BLaER1 (cell line): ENCODE data around the gene HOXA1.

Experiments
- H3K27ac ChIP-seq: shearing (Covaris generic); formaldehyde crosslinking; 2 replicates; pipeline ENCODE4 v1.8.1; 2022
- H3K27me3 ChIP-seq: shearing (Covaris generic); formaldehyde crosslinking; 2 replicates; pipeline ENCODE4 v1.8.1; 2022
- H3K36me3 ChIP-seq: shearing (Covaris generic); formaldehyde crosslinking; 2 replicates; pipeline ENCODE4 v1.8.1; 2022
- H3K4me1 ChIP-seq: shearing (Covaris generic); formaldehyde crosslinking; 2 replicates; pipeline ENCODE4 v1.8.1; 2022
- H3K4me2 ChIP-seq: shearing (Covaris generic); formaldehyde crosslinking; 2 replicates; pipeline ENCODE4 v1.8.1; 2022
- H3K4me3 ChIP-seq: shearing (Covaris generic); formaldehyde crosslinking; 2 replicates; pipeline ENCODE4 v1.8.1; 2022
- H3K9ac ChIP-seq: shearing (Covaris generic); formaldehyde crosslinking; 2 replicates; pipeline ENCODE4 v1.8.1; 2022
- H3K9me3 ChIP-seq: shearing (Covaris generic); formaldehyde crosslinking; 2 replicates; pipeline ENCODE4 v1.8.1; 2022
- H4K20me1 ChIP-seq: shearing (Covaris generic); formaldehyde crosslinking; 2 replicates; pipeline ENCODE4 v1.8.1; 2022
- Cebpa-rat ChIP-seq: shearing (Covaris generic); IDR thresholded peaks from 2 replicates; pipeline ENCODE4 v1.8.1; 2022

HOXA1 gene

DNA sequence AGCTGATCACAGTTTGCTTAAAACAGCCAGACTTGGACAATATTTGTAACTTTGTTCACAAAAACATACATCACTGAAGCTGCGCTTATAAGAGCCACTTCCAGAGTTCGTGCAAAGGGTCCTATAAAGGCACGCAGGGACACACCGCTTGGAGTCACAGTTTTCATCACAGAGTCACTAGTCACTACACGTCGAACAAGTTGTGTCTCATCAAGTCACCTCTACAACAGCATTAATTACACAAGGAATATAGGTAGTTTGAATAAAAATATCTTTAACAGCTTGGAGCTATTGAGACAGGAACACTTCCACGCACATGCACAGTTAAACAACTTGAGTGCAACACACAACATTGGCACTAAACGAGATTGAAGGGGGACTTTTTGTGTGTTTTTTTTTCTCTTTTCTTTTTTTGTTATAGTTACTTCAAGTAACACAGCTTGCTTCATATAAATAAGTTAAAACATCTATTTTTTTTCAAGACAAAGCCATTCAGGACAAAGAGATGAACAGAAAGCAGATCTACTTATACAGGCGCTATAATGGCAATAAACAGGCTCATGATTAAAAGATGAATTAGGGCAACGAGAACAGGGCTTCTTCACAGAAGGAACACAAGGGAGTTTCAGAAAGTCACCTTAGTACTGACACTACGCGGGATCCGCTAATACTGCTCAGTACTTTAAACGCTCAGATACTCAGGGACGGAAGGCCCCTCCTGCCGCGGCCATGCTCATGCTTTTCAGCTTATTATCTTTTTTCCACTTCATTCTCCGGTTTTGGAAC lies 45.5 kb upstream of the HOXA1 start:
- Histone ChIP-seq H3K27me3 (peaks cover 58% of the 10 kb centered on the region), H4K20me1 (no peaks in the 10 kb centered on the region), H3K27ac (no peak overlapping the region), H3K4me3 (no peak overlapping the region), H3K9ac (no peak overlapping the region), H3K4me1 (peaks cover 12% of the 10 kb centered on the region), H3K36me3 (peaks cover 20% of the 10 kb centered on the region), H3K9me3 (peaks cover 57% of the 10 kb centered on the region), H3K4me2 (no peak overlapping the region)
- TF ChIP-seq Cebpa-rat, result no peak

DNA sequence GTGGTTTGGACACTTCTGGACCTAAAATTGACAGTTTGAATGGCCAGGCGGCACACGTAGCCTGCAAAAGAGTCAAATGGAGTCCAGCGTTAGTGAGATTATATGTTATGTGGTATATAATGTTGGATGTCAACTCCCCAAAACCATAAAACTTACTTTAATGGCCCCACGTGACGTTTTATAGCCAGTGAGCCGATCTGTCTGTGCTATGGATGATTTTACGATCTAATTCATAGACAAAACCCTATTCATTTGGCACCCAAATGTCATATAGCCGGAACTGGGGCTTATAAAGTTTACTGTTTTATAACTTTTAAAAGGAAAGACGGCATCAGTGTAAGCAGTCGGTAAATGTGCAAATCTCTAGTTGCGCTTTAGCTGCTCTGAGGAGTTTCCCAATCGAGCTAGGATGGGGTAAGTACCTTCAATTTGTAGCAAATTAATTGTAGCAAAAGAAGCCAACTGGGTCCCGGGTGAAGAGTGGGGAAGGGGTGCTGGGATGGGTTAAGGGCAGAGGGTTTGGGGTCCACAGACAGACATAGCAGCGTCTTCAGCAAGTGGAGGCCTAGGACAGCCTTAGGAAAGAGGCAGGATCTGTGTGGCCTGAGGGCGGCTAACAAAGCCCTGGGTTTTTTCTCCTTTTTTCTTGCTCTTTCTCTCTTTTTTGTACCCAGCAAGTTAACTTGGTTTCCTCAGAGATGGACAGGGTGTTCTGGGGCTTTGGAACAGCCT lies 44.5 kb upstream of the HOXA1 start:
- H3K9ac ChIP-seq, result no peak overlapping the region
- H3K27me3 ChIP-seq, result peaks cover 47% of the 10 kb centered on the region
- no peak overlapping the region for H3K4me3 ChIP-seq

DNA sequence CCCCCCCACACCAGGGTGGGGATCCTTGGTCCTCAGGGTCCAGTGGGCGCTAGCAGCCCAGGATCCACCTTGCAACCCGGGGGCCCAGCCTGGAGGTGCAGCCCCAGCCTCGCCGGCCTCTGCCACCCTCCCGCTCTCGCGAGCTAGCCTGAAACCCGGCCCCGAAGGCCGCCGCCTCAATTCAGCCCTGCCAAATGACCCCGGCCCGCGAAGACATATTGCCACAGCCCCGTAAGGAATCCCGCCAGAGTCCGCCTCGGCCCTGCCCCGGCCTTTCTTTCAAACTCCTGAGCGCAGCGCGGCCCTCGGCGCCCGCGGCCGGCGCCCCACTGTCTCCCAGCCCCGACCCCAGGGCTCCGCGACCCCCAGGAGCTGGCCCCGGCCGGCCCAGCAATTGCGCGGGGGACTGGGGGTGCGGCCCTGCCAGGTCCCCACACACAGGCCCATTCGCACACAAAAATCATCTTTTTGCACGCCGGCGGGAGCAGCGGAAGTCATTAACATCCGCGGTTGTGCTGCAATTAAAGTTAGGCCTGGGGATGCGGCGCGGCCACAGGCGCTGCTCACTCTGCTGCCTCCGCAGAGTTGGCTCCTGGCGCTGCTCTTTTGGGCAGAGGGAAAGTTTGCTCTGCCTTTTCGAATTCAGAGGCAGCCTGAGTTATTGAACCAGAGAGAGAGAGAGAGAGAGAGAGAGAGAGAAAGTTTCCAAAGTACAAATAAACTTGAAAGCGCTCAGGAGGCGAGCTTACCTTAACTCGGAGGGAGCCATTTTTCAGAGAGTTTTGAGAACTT lies 43.7 kb upstream of the HOXA1 start:
- Histone ChIP-seq H3K4me3 (no peak overlapping the region), H4K20me1 (no peaks in the 10 kb centered on the region), H3K27me3 (peaks cover 40% of the 10 kb centered on the region), H3K36me3 (peaks cover 14% of the 10 kb centered on the region), H3K9me3 (peaks cover 43% of the 10 kb centered on the region), H3K9ac (no peak overlapping the region), H3K27ac (no peak overlapping the region), H3K4me1 (peaks cover 29% of the 10 kb centered on the region), H3K4me2 (no peak overlapping the region)
- no peak for TF ChIP-seq Cebpa-rat

More for the DNA sequence above, 44.5 kb upstream of the HOXA1 start:
- no peak for TF ChIP-seq Cebpa-rat
- no peak overlapping the region for H3K27ac ChIP-seq
- H3K4me2 ChIP-seq, result no peak overlapping the region
- H3K9me3 ChIP-seq, result peaks cover 51% of the 10 kb centered on the region
- peaks cover 20% of the 10 kb centered on the region for H3K36me3 ChIP-seq
- no peaks in the 10 kb centered on the region for H4K20me1 ChIP-seq
- peaks cover 22% of the 10 kb centered on the region for H3K4me1 ChIP-seq

DNA sequence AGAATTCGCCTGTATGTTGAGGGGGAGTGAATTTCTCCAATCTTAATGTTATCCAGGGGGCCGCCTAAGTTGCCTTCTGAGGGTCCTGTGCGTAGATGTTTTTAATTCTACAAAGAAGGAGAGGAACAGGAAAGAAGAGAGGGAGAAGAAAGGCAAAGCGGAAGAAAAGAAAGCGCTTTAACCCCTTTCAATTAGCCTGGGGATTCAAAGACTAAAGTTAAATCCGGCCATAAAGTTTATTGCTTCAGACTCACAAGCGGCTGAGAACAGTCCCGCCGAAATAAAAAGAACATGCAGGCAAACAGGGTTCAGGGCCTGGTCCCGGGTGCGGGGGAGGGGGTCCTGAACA lies 43.2 kb upstream of the HOXA1 start:
- Histone ChIP-seq H3K9ac (no peak overlapping the region), H3K4me2 (no peak overlapping the region), H4K20me1 (no peaks in the 10 kb centered on the region)

DNA sequence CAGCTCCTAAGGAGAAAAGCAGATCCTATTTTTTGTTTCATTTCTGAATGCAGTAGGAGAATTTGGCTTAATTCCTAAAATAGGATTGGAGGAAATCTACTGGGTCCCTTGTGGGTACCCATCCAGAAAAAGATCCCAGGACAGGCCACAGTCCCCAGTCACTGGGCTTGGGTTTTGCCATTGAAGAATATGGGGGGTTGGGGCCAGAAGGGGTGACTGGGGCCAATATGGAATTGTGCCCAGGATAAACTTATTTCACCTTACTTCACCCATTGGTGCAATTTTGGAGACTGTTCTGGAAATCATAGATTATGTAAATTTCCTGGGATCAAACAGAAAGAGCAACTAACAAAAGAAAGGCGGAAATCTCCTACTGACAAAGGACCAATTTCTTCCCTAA lies 42.7 kb upstream of the HOXA1 start:
- Histone ChIP-seq H3K4me2 (no peak overlapping the region), H3K36me3 (0 out of 2 replicates have a peak, but pooled peaks cover 8% of the 10 kb centered on the region), H3K4me3 (no peak overlapping the region), H4K20me1 (no peaks in the 10 kb centered on the region), H3K9ac (no peak overlapping the region), H3K9me3 (peaks cover 32% of the 10 kb centered on the region), H3K27ac (no peak overlapping the region), H3K4me1 (peaks cover 30% of the 10 kb centered on the region), H3K27me3 (peaks cover 29% of the 10 kb centered on the region)
- no peak for TF ChIP-seq Cebpa-rat

More for the DNA sequence above, 43.2 kb upstream of the HOXA1 start:
- H3K4me3 ChIP-seq, result no peak overlapping the region
- peaks cover 37% of the 10 kb centered on the region for H3K9me3 ChIP-seq
- peaks cover 30% of the 10 kb centered on the region for H3K4me1 ChIP-seq
- H3K27ac ChIP-seq, result no peak overlapping the region
- no peak for TF ChIP-seq Cebpa-rat
- H3K36me3 ChIP-seq, result peaks cover 12% of the 10 kb centered on the region
- H3K27me3 ChIP-seq, result peaks cover 34% of the 10 kb centered on the region

DNA sequence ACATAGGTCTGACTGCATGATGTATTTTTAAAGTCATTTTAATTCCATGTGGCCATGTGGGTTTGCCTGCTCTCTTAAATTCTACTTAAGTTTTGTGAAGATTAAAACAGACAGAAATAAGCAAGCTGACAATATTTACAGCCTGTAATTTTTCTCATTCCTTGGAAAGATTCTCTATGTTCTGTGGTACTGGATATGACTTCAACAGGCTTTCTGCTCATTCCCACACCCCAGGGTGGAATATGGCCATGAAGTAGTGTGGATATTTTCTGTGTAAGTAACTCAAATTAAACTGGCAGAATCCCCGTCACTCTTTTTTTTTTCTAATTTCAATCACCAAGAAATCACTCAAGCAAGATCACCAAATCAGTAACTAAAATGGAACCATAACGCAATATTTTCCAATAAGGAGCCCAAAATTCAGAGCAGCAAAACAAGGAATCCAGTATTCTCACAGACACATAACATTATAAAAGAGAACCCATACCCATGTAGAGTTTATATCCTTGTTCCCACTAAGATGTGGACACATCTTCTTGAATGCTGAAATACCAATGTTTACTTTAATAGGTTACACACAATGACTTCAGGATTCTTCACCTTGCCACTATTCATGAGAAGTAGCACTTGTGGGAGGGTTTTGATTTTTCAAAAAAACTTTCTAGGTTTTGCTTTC lies 42.0 kb upstream of the HOXA1 start:
- H4K20me1 ChIP-seq, result no peaks in the 10 kb centered on the region
- no peak overlapping the region for H3K9ac ChIP-seq
- H3K4me3 ChIP-seq, result no peak overlapping the region
- H3K9me3 ChIP-seq, result peaks cover 25% of the 10 kb centered on the region
- peaks cover 22% of the 10 kb centered on the region for H3K27me3 ChIP-seq
- no peak for TF ChIP-seq Cebpa-rat
- no peak overlapping the region for H3K27ac ChIP-seq
- H3K36me3 ChIP-seq, result 0 out of 2 replicates have a peak, but pooled peaks cover 3% of the 10 kb centered on the region
- H3K4me2 ChIP-seq, result peak overlapping the region; percentile 40
- peaks cover 30% of the 10 kb centered on the region for H3K4me1 ChIP-seq

DNA sequence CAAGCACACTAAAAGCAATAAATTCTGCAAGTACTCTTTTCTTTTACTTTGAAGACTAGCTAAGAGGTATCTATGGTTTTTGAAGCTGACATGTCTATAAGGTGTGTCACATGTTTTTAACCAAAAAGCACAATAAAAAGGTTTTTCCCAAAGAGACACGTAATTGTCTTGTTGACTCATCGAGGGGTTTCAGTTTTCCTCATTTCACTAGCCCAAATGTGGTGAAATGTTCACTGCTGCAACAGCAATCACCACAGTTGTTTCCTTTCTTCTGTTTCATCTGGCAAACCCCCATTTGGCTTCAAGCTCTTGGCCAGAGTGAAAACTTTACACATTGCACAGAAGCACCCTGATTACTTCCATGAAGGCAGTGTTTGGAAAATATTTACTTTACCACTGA lies 38.6 kb upstream of the HOXA1 start:
- Histone ChIP-seq H3K27me3 (peaks cover 8% of the 10 kb centered on the region; the same call in 1 of the 2 replicates), H3K9me3 (peaks cover 31% of the 10 kb centered on the region), H3K4me3 (no peak overlapping the region), H3K4me2 (no peak overlapping the region), H3K36me3 (no peaks in the 10 kb centered on the region), H3K27ac (no peak overlapping the region), H3K9ac (no peak overlapping the region), H3K4me1 (peaks cover 30% of the 10 kb centered on the region), H4K20me1 (no peaks in the 10 kb centered on the region)
- TF ChIP-seq Cebpa-rat, result no peak

DNA sequence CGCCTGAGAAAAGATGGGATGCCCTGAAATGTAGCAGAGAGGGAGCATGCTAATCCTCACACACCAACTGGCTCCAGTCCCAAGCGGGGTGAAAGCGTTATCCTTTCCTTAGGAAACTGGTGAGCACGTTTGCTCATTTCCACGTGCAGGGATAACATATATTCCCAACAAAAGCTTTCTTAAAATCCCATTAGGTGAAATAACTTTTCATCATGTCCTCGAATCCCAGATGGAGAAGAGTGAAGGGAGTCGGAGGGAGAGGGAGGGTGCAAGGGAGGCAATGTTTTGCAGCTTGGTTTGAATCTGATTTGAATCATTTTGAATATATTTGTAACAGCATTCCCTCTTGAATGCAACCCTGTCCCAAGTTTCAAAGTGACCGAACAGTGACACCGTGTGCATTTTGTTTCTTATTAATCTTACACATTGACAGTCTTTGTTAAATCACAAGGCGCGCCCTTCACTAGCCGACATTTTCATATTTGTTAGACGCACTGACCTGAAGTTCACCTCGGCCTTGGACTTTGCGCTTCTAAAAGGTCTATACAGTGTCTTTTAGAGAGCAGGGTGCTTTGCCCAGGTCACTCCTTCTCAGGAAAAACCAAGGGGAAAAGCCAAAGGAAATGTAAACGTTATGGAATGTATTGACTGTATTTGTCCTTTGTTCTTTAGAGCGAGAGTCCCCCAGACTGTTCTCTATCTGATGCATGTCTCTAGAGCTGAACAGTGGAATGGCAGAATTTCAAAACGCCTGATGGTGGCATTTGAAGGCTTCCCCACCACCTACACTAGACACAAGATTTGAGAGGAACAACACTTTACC lies 37.8 kb upstream of the HOXA1 start:
- Histone ChIP-seq H3K9ac (no peak overlapping the region), H3K4me1 (peaks cover 30% of the 10 kb centered on the region), H3K9me3 (peaks cover 31% of the 10 kb centered on the region), H4K20me1 (no peaks in the 10 kb centered on the region), H3K27ac (no peak overlapping the region), H3K4me3 (no peak overlapping the region), H3K27me3 (peaks cover 8% of the 10 kb centered on the region; the same call in 1 of the 2 replicates), H3K36me3 (no peaks in the 10 kb centered on the region), H3K4me2 (no peak overlapping the region)
- no peak for TF ChIP-seq Cebpa-rat
